ENCODE measurements around the gene SLC39A11.

The SLC39A11 gene

DNA sequence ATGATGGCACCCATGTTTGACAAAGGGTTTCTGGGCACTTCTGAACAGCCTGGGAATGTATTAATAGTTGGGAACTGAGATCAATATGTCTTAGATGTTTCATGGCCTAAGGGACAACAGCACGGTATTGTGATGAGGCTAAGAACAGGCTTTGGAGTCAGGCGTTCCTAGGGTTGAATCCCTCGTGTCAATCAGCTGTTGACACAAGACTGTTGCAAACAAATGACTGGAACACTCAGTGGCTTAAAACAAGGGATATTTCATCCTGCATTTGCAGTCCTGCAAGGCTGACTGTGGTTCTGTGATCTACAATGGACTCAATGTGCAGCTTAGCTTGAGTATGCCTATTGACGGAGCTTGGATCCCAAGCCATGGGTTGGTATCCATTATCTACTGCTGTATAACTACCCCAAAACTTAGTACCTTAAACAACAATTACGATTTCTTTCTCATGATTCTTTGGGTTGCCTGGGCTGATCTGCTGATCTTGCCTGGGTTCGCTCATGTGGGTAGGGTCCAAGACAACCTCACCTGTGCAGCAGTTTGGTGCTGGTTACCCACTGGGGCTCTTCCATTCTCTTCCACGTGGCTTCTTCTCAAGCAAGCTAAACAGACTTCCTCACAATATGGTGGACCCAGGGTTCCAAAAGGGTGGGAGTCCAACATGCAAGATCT lies 472.4 kb downstream of the SLC39A11 start:
- no peak for DNase-seq (ENCODE audit: low read depth in 2 of 2)

DNA sequence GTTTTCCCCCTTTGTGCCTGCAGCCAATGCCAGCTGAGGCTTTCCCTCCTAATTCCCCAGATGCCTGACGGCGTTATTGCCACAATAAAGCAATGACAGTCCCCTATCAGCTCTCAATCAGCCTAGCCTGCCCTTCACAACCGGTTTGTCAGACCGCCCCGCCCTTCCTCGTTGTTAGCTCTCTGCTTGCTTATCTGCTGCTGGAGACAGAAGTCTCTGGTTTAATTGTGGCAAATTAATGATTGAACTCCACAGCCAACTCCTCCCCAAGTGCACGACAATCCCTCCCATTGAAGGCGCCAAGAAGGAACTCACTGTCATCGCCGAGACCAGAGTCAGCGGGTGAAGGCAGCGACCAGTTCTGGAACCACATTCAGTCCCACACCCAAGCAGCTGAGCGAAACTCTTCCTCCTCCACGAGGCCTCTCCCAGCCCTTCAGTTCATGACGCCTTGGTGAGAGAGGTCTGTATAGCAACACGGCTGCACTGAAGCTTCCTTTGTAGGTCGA lies 474.4 kb downstream of the SLC39A11 start:
- DNase-seq (ENCODE audit: low read depth in 2 of 2): no peak

DNA sequence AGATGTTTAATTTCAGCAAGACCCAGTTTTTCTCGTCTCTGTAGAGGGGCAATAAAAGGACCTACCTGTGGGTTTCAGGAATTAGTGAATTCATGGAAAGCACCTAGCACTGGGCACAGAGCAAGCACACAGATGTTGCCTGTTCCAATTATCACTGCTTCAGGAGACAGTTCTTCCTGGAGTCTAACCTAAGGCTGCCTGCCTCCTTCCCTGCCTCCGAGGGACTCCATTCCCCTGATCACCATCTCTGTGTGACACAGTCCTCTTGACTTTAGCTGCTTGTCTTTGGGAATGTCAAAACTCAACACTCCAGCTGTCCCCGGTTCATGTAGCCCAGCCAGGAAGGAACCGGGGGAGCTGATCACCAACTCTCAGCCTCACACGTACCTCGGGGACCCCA lies 474.9 kb downstream of the SLC39A11 start:
- DNase-seq (ENCODE audit: low read depth in 2 of 2): no peak

DNA sequence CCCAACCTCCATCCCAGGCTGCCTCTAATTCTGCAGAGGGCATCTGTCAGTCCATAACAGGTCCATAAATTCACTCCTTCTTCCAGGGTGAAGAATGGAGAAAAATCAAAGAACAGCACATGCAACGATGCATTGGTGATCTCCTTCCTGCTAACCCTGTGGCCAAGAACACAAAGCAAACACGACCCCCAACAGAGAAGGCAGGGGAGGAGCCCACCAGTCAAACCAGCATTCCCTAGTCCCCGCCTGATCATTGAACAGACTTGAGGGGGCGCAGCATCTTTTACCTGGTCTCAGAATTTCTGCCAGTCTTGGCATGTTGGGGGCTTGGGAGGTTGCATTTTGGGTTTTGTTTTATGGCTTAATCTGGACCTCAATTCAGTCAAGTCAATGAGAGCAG lies 476.0 kb downstream of the SLC39A11 start:
- DNase-seq (ENCODE audit: low read depth in 2 of 2): no peak

DNA sequence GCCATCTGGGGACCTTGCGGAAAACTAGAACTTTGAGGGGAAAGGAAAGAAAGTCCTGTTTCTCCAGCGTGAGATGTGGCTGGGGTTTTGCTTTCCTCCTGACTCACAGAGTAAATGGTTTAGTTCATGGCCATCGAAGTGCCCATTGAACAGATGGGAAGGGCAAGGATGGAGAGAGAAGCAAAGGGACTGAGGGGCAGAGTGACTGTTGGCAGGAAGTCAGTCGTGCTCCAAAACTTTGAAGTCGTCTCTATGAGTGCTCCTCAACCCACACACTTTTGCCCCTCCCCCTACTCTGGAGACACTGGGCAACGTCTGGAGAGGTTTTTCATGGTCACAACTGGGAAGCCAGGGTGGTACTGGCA lies 476.9 kb downstream of the SLC39A11 start:
- no peak for DNase-seq (ENCODE audit: low read depth in 2 of 2)

DNA sequence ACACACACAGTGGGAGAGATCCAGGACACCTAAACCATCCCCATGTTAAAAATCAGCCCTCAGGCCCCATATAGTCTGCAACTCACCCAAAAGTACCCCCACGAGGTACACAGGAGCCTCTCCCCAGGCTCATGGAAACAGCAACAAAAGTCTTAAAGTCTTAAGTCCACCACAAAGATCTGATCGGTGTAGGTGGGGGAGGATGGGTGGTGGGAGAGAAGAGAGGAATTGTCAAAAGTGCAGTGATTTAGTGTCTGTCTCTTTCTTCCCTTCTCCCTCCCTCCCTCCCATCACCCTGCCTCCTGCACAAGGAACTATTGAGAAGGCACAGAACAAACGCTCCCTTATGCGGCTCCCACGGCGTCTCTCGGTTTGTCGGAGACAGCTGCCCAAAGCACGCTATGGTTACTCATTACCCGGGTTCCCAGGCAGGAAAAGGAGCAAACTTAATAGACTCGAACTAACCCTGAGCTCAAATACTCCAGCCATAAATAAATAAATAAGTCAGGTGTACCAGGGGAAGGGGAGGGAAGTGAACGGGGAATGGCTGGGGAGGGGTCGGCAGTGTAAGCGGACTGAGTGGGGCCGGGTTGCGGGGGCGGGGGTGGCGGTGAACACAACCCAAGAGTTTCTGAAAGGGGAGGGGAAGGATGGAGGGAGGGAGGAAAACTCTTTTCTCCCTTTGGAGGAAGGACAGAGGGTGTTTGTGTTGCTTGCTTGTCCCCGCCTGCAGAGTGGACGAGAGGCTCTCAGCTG lies 477.4 kb downstream of the SLC39A11 start:
- DNase-seq (ENCODE audit: low read depth in 2 of 2): no peak

DNA sequence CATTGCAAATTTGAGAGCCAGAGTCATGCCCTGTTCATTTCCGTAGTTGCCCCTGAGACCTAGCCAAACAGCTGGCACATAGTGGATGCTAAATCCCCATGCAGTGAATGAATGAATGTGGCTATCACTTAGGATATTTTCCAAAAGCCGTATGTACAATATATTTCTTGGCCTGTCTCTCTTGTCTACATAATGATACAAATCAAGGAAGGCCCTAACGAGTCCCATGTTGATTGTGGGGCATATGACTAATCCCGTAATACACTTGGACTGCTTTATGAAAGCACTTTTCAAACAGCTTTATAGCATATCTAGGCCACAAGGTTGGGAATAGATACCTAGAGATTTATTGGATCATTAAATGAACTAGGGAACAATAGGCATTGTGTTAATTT lies 478.0 kb downstream of the SLC39A11 start:
- no peak for DNase-seq (ENCODE audit: low read depth in 2 of 2)

DNA sequence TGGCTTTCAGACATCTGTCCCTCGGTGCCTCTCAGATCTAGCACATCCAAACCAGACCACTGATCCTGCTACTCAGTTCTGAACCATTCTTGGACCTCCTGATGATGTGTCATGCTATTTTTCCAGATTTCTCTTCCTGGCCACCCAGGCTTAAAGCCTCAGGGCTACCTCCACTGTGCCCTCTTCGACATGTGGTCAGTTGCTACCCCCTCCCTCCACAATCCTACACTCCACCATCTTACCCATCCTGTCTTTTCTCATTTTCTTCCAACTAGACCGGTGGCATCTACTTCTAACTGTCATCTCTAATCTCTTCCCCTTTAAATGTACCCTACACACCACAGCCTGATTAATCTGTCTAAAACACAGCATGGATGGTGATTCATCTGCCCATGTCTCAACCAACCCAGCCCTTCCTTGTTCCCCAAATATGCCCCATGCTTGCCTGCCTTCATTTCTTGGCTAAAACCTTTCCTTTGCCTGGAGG lies 478.6 kb downstream of the SLC39A11 start:
- DNase-seq (ENCODE audit: low read depth in 2 of 2): no peak

DNA sequence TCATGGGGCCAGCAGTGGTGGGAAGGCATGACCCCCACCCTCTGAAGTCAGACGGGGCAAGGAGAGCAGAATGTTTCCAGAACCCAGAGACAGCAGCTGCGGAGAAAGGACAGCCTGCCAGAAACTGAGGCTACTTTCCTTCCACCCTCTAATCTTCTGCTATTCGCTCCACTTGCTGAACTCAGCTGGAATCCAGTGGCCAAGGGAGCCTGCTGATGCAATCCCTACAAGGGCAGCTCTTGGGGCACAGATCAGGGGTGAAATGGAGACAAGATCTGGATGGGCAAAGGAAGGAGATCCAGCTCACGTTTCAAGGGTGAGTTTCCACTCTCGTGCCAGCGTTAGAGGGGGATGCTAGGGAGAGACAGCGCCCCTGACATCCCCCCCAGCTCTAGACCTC lies 479.1 kb downstream of the SLC39A11 start:
- DNase-seq (ENCODE audit: low read depth in 2 of 2): no peak

DNA sequence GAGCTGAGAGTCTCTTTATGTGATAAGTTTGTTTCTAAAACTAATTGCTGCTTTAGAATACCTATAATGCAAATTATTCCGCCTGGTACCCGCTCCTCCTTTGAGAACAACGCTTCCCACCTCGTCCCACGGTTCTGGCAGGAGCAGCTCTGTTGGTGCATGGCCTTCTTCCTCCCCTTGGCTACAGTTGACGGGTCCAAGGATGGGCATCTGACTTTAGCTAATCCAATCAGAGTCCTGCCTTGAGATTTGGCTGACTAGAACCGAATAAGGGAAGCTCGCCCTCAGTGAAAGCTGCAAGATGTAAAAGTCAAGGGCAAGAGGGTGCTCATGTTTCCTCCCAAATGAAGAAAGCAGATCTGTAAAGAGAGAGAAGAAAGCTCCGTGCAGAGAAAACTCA lies 481.3 kb downstream of the SLC39A11 start:
- no peak for DNase-seq (ENCODE audit: low read depth in 2 of 2)

DNA sequence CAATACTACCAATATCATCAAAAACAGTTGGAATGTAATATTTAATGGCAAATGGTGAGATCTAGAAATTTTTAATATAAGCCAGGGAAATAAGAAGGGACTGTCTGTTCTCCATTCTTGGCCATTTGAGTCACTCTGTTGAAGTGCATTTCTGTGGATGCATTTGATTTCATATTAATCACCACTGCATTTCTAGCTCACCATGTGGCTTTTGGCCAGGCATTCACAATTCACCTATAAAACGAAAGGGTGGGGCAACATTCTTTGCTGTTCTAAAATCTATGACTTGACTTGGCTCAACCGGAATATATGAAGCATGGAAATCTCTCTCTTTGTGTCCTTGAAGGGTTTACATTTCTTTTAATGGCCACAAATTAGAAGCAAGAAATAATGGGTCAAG lies 483.0 kb downstream of the SLC39A11 start:
- no peak for DNase-seq (ENCODE audit: low read depth in 2 of 2)

DNA sequence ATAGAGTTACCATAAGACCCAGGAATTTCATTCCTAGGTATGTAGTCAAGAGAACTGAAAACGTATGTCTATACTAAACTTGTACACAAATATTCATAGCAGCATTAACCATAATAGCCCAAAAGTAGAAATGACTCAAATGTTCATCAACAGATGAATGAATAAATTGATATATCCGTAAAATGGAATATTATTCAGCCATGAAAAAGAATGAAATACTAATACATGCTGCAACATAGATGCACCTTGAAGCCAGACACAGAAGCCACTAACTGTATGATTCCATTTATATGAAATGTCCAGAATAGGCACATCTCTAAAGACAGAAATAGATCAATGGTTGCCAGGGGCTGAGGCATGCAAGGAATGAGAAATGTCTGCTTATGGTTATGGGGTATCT lies 484.1 kb downstream of the SLC39A11 start:
- no peak for DNase-seq (ENCODE audit: low read depth in 2 of 2)

DNA sequence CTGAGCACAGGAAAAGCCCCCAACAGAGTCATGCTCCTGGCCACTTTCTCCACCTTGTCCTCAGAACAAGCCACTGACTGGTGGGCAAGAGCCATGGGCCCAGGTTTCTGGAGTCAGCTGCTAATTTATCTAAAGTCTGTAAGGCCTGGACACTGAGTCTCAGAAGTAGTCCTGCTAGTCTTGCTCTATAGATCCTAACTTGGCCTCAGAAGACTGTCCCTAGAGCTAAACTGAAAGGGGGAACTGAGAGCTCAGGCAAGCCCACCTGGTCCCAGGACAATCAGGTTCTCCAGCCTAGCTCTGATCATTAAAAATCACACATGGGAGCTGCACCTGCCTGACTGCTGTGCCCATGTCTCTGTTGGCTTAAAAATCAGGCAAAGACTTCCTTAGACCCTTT lies 485.8 kb downstream of the SLC39A11 start:
- no peak for DNase-seq (ENCODE audit: low read depth in 2 of 2)

DNA sequence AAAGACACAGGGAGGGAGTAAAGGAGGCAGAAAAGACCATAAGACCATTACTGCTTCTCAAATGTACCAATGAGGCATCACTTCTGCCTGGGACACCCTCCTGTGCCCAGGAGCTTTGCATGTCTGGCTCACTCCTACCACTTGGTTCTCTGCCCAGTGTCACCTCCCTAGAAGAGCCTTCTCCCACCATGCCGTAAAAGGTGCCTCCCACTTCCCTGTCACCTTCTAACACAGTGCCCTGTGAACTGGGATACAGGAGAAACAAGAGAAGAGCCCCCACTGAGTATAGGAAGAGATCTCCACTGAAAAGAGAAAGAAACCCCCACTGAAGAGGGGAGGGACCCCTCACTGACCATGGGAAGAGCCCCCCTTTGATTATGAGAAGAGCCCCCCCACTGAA lies 486.9 kb downstream of the SLC39A11 start:
- no peak for DNase-seq (ENCODE audit: low read depth in 2 of 2)

DNA sequence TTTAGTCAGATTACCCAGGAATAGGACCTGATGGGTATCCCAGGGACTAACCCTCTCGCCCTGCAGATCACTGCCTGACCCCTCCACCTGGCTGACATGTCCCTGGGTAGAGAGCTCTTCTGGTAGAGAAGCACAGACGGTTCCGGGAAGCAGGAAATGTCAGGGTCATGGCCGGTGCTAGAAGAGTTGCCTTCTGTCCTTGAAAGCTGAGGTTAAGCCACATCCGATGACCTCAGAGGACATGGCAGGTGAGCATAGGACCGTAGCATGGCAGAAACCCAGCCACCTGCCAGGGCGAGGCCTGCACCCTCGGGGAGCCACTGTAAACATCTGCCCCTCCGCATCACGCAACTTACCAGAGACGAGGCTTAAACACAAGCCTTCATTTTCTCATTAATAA lies 488.0 kb downstream of the SLC39A11 start:
- DNase-seq (ENCODE audit: low read depth in 2 of 2): no peak

DNA sequence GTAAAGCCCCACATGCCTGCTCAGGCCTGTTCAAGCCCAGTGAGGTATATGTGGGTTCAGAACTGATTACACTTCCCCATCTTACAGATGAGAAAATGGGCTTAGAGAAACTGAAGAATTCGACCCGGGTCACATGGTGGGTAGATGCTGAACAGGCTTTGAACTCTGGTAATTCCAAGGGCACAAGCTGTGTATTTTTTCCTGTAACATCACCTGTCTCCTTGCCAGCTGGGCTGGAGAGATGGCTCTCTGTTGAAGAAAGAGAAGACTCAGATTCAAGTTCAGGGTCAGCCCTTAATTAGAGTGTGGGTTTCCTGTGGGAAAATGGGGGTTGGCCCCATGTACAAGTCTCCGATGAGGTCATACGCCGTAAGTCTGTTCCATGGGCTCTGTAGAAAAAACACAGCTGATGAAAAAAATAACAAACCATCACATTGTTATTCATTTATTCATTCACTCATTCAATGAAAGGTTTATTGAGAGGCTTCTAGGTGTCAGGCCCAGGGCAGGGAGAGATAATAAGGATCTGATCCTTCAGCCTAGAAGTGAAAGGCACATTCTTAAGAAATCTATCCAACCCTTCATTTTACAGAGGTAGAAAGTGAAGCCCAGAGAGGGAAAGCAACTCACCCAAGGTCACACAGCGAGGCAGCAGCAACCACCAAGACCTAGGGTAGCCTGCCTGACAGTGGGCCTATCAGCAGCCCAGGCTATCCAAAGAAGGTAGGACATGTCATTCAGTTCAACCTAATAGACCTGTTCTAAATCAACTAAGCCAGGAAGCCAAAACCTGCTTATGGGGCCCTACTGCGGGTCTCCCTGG lies 488.9 kb downstream of the SLC39A11 start:
- DNase-seq (ENCODE audit: low read depth in 2 of 2): no peak

DNA sequence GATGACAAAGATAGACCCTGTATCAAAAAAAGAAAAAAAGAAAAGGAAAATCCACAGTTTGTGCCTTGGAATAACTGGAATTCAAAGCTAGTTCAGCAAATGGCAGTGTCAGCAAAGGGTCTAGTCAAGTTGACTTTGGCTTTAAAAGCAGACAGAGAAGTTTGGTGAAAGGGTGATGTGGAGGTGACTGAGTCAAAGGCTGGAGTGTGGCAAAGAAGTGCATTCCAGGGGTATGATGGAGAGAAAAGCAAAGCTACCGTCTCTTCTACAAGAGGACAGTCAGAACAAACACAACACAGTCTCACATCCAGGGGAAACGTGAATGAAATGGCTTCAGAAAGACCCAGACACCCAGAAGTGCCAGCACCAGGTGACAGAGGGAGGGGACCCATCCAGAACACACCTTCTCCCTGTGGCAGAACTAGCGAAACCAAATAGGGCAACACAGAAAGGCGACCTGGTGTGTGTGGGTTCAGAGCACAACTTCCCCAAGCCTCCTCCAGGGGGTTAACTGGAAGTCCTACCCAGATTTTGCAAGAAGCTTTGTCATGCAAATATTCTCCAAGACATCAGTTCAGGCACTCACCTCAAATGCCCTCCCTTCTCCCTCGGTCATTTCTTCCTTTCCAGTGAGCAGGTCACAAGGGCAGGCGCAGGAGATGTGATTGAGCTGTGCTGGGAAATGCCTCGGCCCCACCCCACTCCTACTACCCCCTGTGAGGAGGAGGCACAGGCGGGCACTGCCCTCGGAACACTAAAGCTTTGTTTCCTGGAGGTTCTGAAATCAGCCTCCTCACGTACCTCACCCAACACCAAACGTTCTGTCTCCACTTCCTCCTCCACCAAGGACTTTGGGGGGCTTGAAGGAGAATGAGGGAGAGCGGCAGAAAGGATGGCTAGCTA lies 489.7 kb downstream of the SLC39A11 start:
- DNase-seq (ENCODE audit: low read depth in 2 of 2): no peak

DNA sequence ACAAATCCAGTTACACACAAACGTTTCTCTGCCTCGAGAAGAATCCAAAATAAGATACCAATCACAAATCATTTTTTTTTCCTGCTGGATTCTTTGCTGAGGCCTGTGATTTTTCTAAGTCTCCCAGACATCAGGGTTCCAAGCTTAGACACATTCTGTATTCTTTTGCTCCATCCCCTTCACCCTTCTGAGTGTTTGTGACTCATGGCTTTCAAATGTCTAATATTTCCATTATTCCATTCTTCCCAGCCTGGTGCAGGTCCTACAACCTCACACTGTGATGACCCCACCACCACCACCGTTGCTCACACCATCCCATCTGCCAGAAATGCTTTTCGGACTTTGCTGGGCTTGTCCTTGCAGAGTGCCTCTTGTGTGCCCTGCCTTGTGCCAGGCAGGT lies 491.6 kb downstream of the SLC39A11 start:
- DNase-seq (ENCODE audit: low read depth in 2 of 2): no peak

DNA sequence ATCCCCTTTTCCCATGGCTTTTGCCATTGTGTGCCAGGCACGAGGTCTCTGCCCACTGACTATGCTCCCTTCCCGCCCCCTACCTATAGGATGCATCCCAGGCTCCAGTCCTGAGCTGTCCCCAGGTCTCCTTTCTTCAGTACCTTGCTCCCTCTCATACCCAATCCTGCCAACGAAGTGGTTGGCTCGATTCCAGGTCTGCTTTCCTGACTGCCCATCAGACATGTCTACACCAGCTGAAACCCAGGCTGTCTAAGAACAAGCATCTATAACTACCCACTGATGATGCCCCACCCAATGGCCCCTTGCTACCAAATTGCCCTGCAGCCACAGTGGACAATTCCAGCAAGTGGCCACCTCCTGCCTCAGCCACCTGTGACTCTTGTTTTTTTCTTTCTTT lies 492.6 kb downstream of the SLC39A11 start:
- no peak for DNase-seq (ENCODE audit: low read depth in 2 of 2)

DNA sequence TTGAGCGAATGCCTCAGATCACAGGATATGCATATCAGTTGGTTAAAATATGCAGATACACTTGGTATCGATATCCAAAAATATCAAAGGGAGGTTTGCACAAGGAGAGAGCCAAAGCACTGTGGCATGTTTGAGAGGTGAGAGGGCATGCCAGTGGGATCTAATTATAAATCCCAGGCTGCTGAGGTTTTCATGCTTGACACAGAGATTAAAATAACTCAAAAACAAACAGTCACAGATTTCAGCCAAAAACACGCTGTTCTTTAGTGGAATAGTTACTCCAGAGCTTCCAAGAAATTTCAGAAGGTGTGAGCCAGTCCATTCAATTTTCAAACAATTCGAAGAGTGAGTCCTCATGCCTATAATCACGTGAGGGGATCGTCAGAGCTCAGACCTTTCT lies 493.8 kb downstream of the SLC39A11 start:
- DNase-seq (ENCODE audit: low read depth in 2 of 2): no peak

DNA sequence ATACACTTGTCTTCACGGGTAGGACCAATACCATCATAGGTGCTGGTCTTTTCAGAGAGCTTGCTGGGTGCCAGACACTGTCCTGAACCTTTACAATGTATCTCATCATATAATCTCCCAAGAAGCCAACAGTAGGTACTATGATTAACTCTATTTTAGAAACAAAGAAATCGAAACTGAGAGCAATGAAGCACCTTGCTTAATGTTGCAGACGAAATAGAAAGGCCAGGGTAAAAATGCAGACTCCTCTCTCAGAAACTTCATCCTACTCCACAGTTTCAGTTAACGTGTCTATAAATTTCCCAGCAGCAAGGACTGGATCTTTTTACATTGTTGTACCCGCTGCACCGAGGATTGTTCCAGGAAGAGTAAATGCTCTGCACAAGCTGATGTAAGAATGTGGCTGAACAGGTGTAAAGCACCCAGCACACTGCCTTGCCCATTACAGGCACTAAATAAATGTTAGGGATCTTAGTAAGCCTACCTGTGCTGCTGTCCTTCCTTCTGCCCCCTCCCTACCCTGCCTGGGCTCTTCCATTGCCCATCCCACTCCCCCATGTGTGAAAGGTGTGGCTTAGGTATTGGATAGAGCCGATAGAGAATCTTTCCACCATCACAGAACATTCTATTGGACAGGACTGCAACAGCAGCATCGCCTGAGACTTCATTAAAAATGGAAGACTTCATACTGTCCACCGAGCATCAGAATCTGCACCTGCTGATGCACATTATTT lies 495.0 kb downstream of the SLC39A11 start:
- DNase-seq (ENCODE audit: low read depth in 2 of 2): no peak
